IMR-90 (cell line): ENCODE measurements around the gene C5orf24. TPM values are rescaled to one million over a fixed set of nuclear protein-coding genes. Genes with fewer than 3 reads are reported as not detected.

ENCODE experiments used
- ATAC-seq: fragments of 200-7000 bp; cut with Tn5 transposase; 2 replicates; pipeline ENCODE4 v1.9.1; 2020; ENCODE audit warnings: low read depth, mild to moderate bottlenecking, moderate library complexity
- BruUV-seq: library from RNA; stranded (reverse); fragments of 400-500 nt; replicated peaks from 2 replicates; lab custom pipeline; 2021; lab: Mats Ljungman, UMichigan
- CTCF ChIA-PET: fragments of 300-600 bp; formaldehyde crosslinking; extraction: SDS; loops from one replicate; lab custom pipeline; 2021; ENCODE audit warnings: antibody characterized with exemption; lab: Yijun Ruan, JAX
- POLR2A ChIA-PET: fragments of 300-600 bp; sonication (Branson Sonifier 250); formaldehyde crosslinking; loops from one replicate; lab custom pipeline; 2022; ENCODE audit warnings: antibody characterized with exemption; ENCODE audit not compliant: unreplicated experiment; lab: Charles Lee
- DNase-seq: peaks from one replicate; pipeline ENCODE4 v3.0.0; 2013
- H2AFZ ChIP-seq: replicated peaks from 2 replicates; pipeline ENCODE3; 2013; ENCODE audit warnings: low read length, mild to moderate bottlenecking; ENCODE audit not compliant: poor library complexity
- H2AK5ac ChIP-seq: 2 replicates; pipeline ENCODE4 v1.6.1; 2013; ENCODE audit warnings: low read depth, low read length, inconsistent platforms
- H2AK9ac ChIP-seq: replicated peaks from 2 replicates; pipeline ENCODE3; 2013; ENCODE audit warnings: mild to moderate bottlenecking, low read depth, low read length, moderate library complexity; ENCODE audit not compliant: poor library complexity
- H2BK120ac ChIP-seq: 2 replicates; pipeline ENCODE4 v1.6.1; 2013; ENCODE audit warnings: low read depth, low read length, inconsistent platforms
- H2BK15ac ChIP-seq: 3 replicates; pipeline ENCODE4 v1.6.1; 2013; ENCODE audit warnings: low read depth, low read length, inconsistent platforms
- H2BK20ac ChIP-seq: 2 replicates; pipeline ENCODE4 v1.6.1; 2013; ENCODE audit warnings: low read depth, mild to moderate bottlenecking, inconsistent platforms, low read length, moderate library complexity
- H2BK5ac ChIP-seq: 2 replicates; pipeline ENCODE4 v1.6.1; 2013; ENCODE audit warnings: mild to moderate bottlenecking, low read depth, low read length, inconsistent platforms; ENCODE audit not compliant: poor library complexity, severe bottlenecking
- H3K14ac ChIP-seq: replicated peaks from 2 replicates; pipeline ENCODE4 v1.6.1; 2013; ENCODE audit warnings: low read depth, low read length, inconsistent platforms
- H3K18ac ChIP-seq: 2 replicates; pipeline ENCODE4 v1.6.1; 2013; ENCODE audit warnings: low read depth, low read length, control low read depth
- H3K23ac ChIP-seq: 2 replicates; pipeline ENCODE4 v1.6.1; 2013; ENCODE audit warnings: low read depth, low read length, inconsistent platforms
- H3K27ac ChIP-seq: 2 replicates; pipeline ENCODE4 v1.5.1; 2013; ENCODE audit warnings: mild to moderate bottlenecking, control low read depth, low read length; ENCODE audit not compliant: insufficient read depth
- H3K27me3 ChIP-seq: 2 replicates; pipeline ENCODE4 v1.6.1; 2013; ENCODE audit warnings: low read length; ENCODE audit not compliant: control insufficient read depth, insufficient read depth
- H3K36me3 ChIP-seq: 2 replicates; pipeline ENCODE4 v1.6.1; 2013; ENCODE audit warnings: low read length, mixed read lengths; ENCODE audit not compliant: control insufficient read depth, insufficient read depth
- H3K4ac ChIP-seq: 2 replicates; pipeline ENCODE4 v1.6.1; 2013; ENCODE audit warnings: low read depth, low read length, inconsistent platforms
- H3K4me1 ChIP-seq: 2 replicates; pipeline ENCODE4 v1.6.1; 2013; ENCODE audit warnings: low read length, mixed read lengths; ENCODE audit not compliant: control insufficient read depth, insufficient read depth
- H3K4me2 ChIP-seq: 2 replicates; pipeline ENCODE4 v1.6.1; 2013; ENCODE audit warnings: low read depth, mild to moderate bottlenecking, control low read depth, low read length, moderate library complexity
- H3K4me3 ChIP-seq: 2 replicates; pipeline ENCODE4 v1.5.1; 2013; ENCODE audit warnings: low read depth, mild to moderate bottlenecking, control low read depth, low read length, moderate library complexity; ENCODE audit not compliant: insufficient read depth
- H3K56ac ChIP-seq: 2 replicates; pipeline ENCODE4 v1.6.1; 2013; ENCODE audit warnings: low read length, inconsistent platforms; ENCODE audit not compliant: insufficient read depth; ENCODE audit errors: extremely low read depth
- H3K79me1 ChIP-seq, 2 experiments: 2 replicates each; pipeline ENCODE4 v1.6.1; 2013; ENCODE audit warnings: low read length in 2 of 2, inconsistent platforms in 1 of 2, low read depth in 1 of 2
- H3K9ac ChIP-seq: 2 replicates; pipeline ENCODE4 v1.6.1; 2013; ENCODE audit warnings: low read depth, low read length, control low read depth
- H3K9me1 ChIP-seq: 2 replicates; pipeline ENCODE4 v1.6.1; 2013; ENCODE audit warnings: low read length, inconsistent platforms; ENCODE audit not compliant: insufficient read depth
- H3K9me3 ChIP-seq: 2 replicates; pipeline ENCODE4 v1.6.1; 2013; ENCODE audit warnings: low read length; ENCODE audit not compliant: control insufficient read depth, insufficient read depth
- H4K20me1 ChIP-seq: 2 replicates; pipeline ENCODE4 v1.6.1; 2013; ENCODE audit warnings: low read length, inconsistent platforms; ENCODE audit not compliant: insufficient read depth
- H4K5ac ChIP-seq: 2 replicates; pipeline ENCODE4 v1.6.1; 2013; ENCODE audit warnings: mild to moderate bottlenecking, low read depth, low read length, control low read depth
- H4K8ac ChIP-seq, 2 experiments: 2 replicates each; pipeline ENCODE4 v1.6.1; 2013; ENCODE audit warnings: low read depth in 2 of 2, low read length in 2 of 2, control low read depth in 1 of 2, inconsistent platforms in 1 of 2
- H4K91ac ChIP-seq: 2 replicates; pipeline ENCODE4 v1.6.1; 2013; ENCODE audit warnings: low read depth, low read length, inconsistent platforms; ENCODE audit not compliant: insufficient read depth
- BHLHE40 ChIP-seq: fragments of 150-350 bp; IDR thresholded peaks from 2 replicates; pipeline ENCODE4 v1.6.1; 2016; ENCODE audit warnings: mild to moderate bottlenecking, low read depth, low read length
- CEBPB ChIP-seq: IDR thresholded peaks from 2 replicates; pipeline ENCODE4 v1.6.1; 2012; ENCODE audit warnings: low read depth, low read length, improper control_type of control experiment
- CHD1 ChIP-seq: IDR thresholded peaks from 2 replicates; pipeline ENCODE4 v1.6.1; 2012; ENCODE audit warnings: low read depth, low read length, improper control_type of control experiment
- FOS ChIP-seq: fragments of 150-350 bp; IDR thresholded peaks from 2 replicates; pipeline ENCODE4 v1.6.1; 2016; ENCODE audit warnings: low read depth, low read length
- MAFK ChIP-seq: IDR thresholded peaks from 2 replicates; pipeline ENCODE4 v1.6.1; 2012; ENCODE audit warnings: low read depth, low read length, improper control_type of control experiment
- MAZ ChIP-seq: IDR thresholded peaks from 2 replicates; pipeline ENCODE4 v1.6.1; 2012; ENCODE audit warnings: low read depth, mild to moderate bottlenecking, low read length, improper control_type of control experiment, moderate library complexity, borderline replicate concordance
- MXI1 ChIP-seq: IDR thresholded peaks from 2 replicates; pipeline ENCODE4 v1.6.1; 2012; ENCODE audit warnings: low read depth, mild to moderate bottlenecking, low read length, moderate library complexity, borderline replicate concordance
- NFE2L2 ChIP-seq: fragments of 150-350 bp; IDR thresholded peaks from 2 replicates; pipeline ENCODE4 v1.6.1; 2016; ENCODE audit warnings: low read depth, mild to moderate bottlenecking, low read length
- POLR2A ChIP-seq: IDR thresholded peaks from 2 replicates; pipeline ENCODE4 v1.6.1; 2012; ENCODE audit warnings: mild to moderate bottlenecking, low read depth, low read length
- RAD21 ChIP-seq: IDR thresholded peaks from 2 replicates; pipeline ENCODE4 v1.6.1; 2012; ENCODE audit warnings: low read length, improper control_type of control experiment
- RCOR1 ChIP-seq: IDR thresholded peaks from 2 replicates; pipeline ENCODE4 v1.6.1; 2012; ENCODE audit warnings: mild to moderate bottlenecking, low read length, improper control_type of control experiment; ENCODE audit not compliant: insufficient replicate concordance
- RFX5 ChIP-seq: IDR thresholded peaks from 2 replicates; pipeline ENCODE4 v1.8.0; 2012; ENCODE audit warnings: low read depth, mild to moderate bottlenecking, low read length, moderate library complexity
- SMC3 ChIP-seq: fragments of 150-350 bp; IDR thresholded peaks from 2 replicates; pipeline ENCODE4 v1.6.1; 2016; ENCODE audit warnings: low read depth, mild to moderate bottlenecking, antibody characterized with exemption, low read length, moderate library complexity
- WGBS, 2 experiments: methylation state at CpG; one replicate each; pipeline versions ENCODE4 v1.1.5 to v1.1.7; 2013; ENCODE audit warnings: missing lambda C conversion rate in 2 of 2; ENCODE audit not compliant: insufficient read length in 1 of 2; ENCODE audit errors: extremely low coverage in 2 of 2; 5-methylcytosine and 5-hydroxymethylcytosine counted together
- dilution Hi-C: fragments of 300-500 bp; cut with HindIII; formaldehyde crosslinking; loops from one replicate; pipeline ENCODE4 v1.14.3; 2018; ENCODE audit warnings: low sequenced_read_pairs; ENCODE audit not compliant: unreplicated experiment
- in situ Hi-C: fragments of 300-500 bp; cut with MboI; formaldehyde crosslinking; loops from 3 replicates; pipeline ENCODE4 v1.14.3; 2019; ENCODE audit warnings: low sequenced_read_pairs, inconsistent platforms, mixed read lengths
- intact Hi-C: fragments of 100-400 bp; cut with micrococcal nuclease; formaldehyde crosslinking; loops from 2 replicates; pipeline ENCODE4 v1.10.0; 2022
- polyA plus RNA-seq, 3 experiments: library from polyadenylated mRNA; depleted of rRNA; stranded (reverse); fragments of >200 nt; gene quantifications; 2 replicates each; pipeline ENCODE4 v1.2.3, GENCODE V29; 2012; ENCODE audit warnings: low replicate concordance in 1 of 3
- total RNA-seq: library from RNA; depleted of rRNA; stranded (reverse); fragments of >200 nt; gene quantifications from 2 replicates; pipeline ENCODE4 v1.2.3, GENCODE V29; 2012
- TF ChIP-seq, protein P1 (sequence below): fragments of 150-350 bp; IDR thresholded peaks from 2 replicates; pipeline ENCODE4 v1.6.1; 2016; ENCODE audit warnings: low read depth, mild to moderate bottlenecking, low read length, moderate library complexity, borderline replicate concordance
- TF ChIP-seq, protein P2 (sequence below): fragments of 150-350 bp; IDR thresholded peaks from 2 replicates; pipeline ENCODE4 v1.6.1; 2017; ENCODE audit warnings: mild to moderate bottlenecking, antibody characterized with exemption, low read length, low read depth

C5orf24 gene
- total and polyA plus RNA-seq, 2 of the 4 experiments (the other 2 are of a cell fraction) = 29.8 to 44.9 TPM

DNA sequence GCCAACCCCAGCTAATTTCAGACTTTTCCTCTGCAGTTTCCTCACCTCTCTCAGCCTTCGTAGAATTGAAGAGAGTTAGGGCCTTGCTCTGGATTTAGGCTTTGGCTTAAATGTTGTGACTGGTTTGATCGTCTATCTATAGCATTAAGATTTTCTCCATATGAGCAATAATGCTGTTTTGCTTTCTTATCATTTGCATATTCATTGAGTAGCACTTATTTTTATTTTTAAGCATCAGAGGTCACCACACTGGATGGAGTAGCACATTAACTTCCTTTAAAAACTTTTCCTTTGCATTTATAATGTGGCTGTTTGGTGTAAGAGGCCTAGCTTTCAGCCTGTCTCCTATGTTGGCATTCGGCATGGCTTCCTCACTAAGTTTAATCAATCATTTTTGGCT, 46.5 kb downstream of the C5orf24 start:
- H3K9ac ChIP-seq = no peak overlapping the region
- no peak overlapping the region for H2BK5ac ChIP-seq
- no peak overlapping the region for H2BK15ac ChIP-seq
- H4K20me1 ChIP-seq = peaks cover 4% of the 10 kb centered on the region; the same call in 1 of the 2 replicates
- H3K27me3 ChIP-seq = no peaks in the 10 kb centered on the region
- in situ Hi-C loops (no loop called here), intact Hi-C loops (no loop called here), dilution Hi-C loops (no loop called here)
- H3K36me3 ChIP-seq = peaks cover 21% of the 10 kb centered on the region
- H2BK20ac ChIP-seq = no peak overlapping the region
- H3K9me1 ChIP-seq = no peaks in the 10 kb centered on the region; the same call in 1 of the 2 replicates
- ATAC-seq (no peak), DNase-seq (no peak)
- H3K4ac ChIP-seq = no peak overlapping the region
- BruUV-seq = no TSS peak
- no peak overlapping the region for H2AFZ ChIP-seq
- H3K56ac ChIP-seq = no peak overlapping the region
- no peak overlapping the region for H3K27ac ChIP-seq
- no peak overlapping the region for H3K14ac ChIP-seq
- no peaks in the 10 kb centered on the region for H3K4me1 ChIP-seq
- H2BK120ac ChIP-seq = no peak overlapping the region
- WGBS, 2 experiments = no CpG with 5 or more reads among the region's 3 CpGs
- peaks cover 18 to 39% of the 10 kb centered on the region in 2 experiments for H3K79me1 ChIP-seq
- H3K18ac ChIP-seq = no peak overlapping the region
- H4K91ac ChIP-seq = no peak overlapping the region
- TF ChIP-seq CHD1 (no peak), BHLHE40 (no peak), RCOR1 (no peak), NFE2L2 (no peak), POLR2A (no peak), MAFK (no peak), MAZ (no peak), CEBPB (no peak), RAD21 (no peak), MXI1 (no peak), RFX5 (no peak), SMC3 (no peak), FOS (no peak)
- TF ChIP-seq, protein P1, sequence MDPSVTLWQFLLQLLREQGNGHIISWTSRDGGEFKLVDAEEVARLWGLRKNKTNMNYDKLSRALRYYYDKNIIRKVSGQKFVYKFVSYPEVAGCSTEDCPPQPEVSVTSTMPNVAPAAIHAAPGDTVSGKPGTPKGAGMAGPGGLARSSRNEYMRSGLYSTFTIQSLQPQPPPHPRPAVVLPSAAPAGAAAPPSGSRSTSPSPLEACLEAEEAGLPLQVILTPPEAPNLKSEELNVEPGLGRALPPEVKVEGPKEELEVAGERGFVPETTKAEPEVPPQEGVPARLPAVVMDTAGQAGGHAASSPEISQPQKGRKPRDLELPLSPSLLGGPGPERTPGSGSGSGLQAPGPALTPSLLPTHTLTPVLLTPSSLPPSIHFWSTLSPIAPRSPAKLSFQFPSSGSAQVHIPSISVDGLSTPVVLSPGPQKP = no peak
- TF ChIP-seq, protein P2, sequence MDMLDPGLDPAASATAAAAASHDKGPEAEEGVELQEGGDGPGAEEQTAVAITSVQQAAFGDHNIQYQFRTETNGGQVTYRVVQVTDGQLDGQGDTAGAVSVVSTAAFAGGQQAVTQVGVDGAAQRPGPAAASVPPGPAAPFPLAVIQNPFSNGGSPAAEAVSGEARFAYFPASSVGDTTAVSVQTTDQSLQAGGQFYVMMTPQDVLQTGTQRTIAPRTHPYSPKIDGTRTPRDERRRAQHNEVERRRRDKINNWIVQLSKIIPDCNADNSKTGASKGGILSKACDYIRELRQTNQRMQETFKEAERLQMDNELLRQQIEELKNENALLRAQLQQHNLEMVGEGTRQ = no peak
- POLR2A ChIA-PET = no interaction called here
- H2AK5ac ChIP-seq = no peak overlapping the region
- no peaks in the 10 kb centered on the region for H3K9me3 ChIP-seq
- no peak overlapping the region for H4K8ac ChIP-seq
- H3K4me3 ChIP-seq = no peak overlapping the region
- no peak overlapping the region for H3K4me2 ChIP-seq
- no peak overlapping the region for H2AK9ac ChIP-seq
- H3K23ac ChIP-seq = no peak overlapping the region
- H4K5ac ChIP-seq = no peak overlapping the region
- CTCF ChIA-PET = interaction anchor here (0.6 kb wide), 1 partner anchor 243 kb away, joined by 3 read pairs; no protein-coding TSS in a partner anchor
